Left renal pelvis (tissue), 4 donors: ENCODE data around the gene RALGPS2. TPM values are rescaled to one million over a fixed set of nuclear protein-coding genes. Genes with fewer than 3 reads are reported as not detected.
A peak's percentile ranks its signal among the peaks of the same experiment; 100 is the strongest.

ENCODE experiments used
- DNase-seq, 4 donors: peaks; one replicate each; pipeline ENCODE4 v3.0.0-alpha.2; 2013; ENCODE audit warnings: low read depth in 4 of 4, low spot score in 3 of 4
- polyA plus RNA-seq, 4 donors: library from polyadenylated mRNA; unstranded; fragments of 120-200 nt; gene quantifications; one replicate each; pipeline ENCODE4 v1.2.1, GENCODE V29; 2013; ENCODE audit not compliant: insufficient read length in 4 of 4

RALGPS2 gene
- polyA plus RNA-seq, 4 donors = 18.7 to 39.0 (median 32.7) TPM

GRCh38 chr1:178857126-178857525 lies 132.1 kb downstream of the RALGPS2 start:
- DNase-seq = no peak

- DNase-seq = no peak
These were observed 137.4 kb downstream of the RALGPS2 start for GRCh38 chr1:178862416-178862815.

- DNase-seq = no peak
These were observed 137.8 kb downstream of the RALGPS2 start for GRCh38 chr1:178862864-178863263.

- DNase-seq = no peak
These were observed 139.3 kb downstream of the RALGPS2 start for GRCh38 chr1:178864326-178864725.

- no peak for DNase-seq
These were observed 142.6 kb downstream of the RALGPS2 start for GRCh38 chr1:178867670-178868069.

- DNase-seq = no peak
These were observed 143.7 kb downstream of the RALGPS2 start for GRCh38 chr1:178868706-178869105.

- DNase-seq = no peak
These were observed 144.2 kb downstream of the RALGPS2 start for GRCh38 chr1:178869119-178869697.

GRCh38 chr1:178870221-178870620 lies 145.2 kb downstream of the RALGPS2 start:
- no peak for DNase-seq

GRCh38 chr1:178870944-178871343 lies 145.9 kb downstream of the RALGPS2 start, which contains the start of gene ANGPTL1:
TSS of gene ANGPTL1 (minus strand) at chr1:178871077. CDS start at chr1:178865776, 5,301 bp downstream.
- DNase-seq = peak in 2 of 4 donors; percentile 24 to 44

GRCh38 chr1:178871551-178872320 lies 146.7 kb downstream of the RALGPS2 start:
- DNase-seq = no peak

- DNase-seq = no peak
These were observed 149.9 kb downstream of the RALGPS2 start for GRCh38 chr1:178874966-178875365.

GRCh38 chr1:178875936-178876335 lies 150.9 kb downstream of the RALGPS2 start:
- DNase-seq = no peak

- DNase-seq = no peak
These were observed 152.9 kb downstream of the RALGPS2 start for GRCh38 chr1:178877896-178878295.

- DNase-seq = no peak
These were observed 156.9 kb downstream of the RALGPS2 start for GRCh38 chr1:178881950-178882349.

- DNase-seq = no peak
These were observed 160.8 kb downstream of the RALGPS2 start for GRCh38 chr1:178885869-178886268.

GRCh38 chr1:178886551-178886950 lies 161.5 kb downstream of the RALGPS2 start:
- no peak for DNase-seq

- no peak for DNase-seq
These were observed 170.9 kb downstream of the RALGPS2 start for GRCh38 chr1:178895928-178896327.

- no peak for DNase-seq
These were observed 173.4 kb downstream of the RALGPS2 start for GRCh38 chr1:178898401-178898800.

GRCh38 chr1:178899402-178899801 lies 174.4 kb downstream of the RALGPS2 start:
- DNase-seq = no peak

- no peak for DNase-seq
These were observed 176.6 kb downstream of the RALGPS2 start for GRCh38 chr1:178901482-178902125.

- no peak for DNase-seq
These were observed 183.3 kb downstream of the RALGPS2 start for GRCh38 chr1:178908358-178908757.

- DNase-seq = no peak
These were observed 185.0 kb downstream of the RALGPS2 start for GRCh38 chr1:178910023-178910422.
